Activated T-helper 2 cell treated with anti-CD3 and anti-CD28 coated beads, Interferon-gamma antibody, Interleukin-2, Interleukin-4, amounts not matched to agents 10 μg/mL and 5 μg/mL and 100 μg/mL, durations not matched to agents 14 hours and 24 hours and 36 hours (primary cell): ENCODE measurements around the gene CBFA2T3. TPM values are rescaled to one million over a fixed set of nuclear protein-coding genes. Genes with fewer than 3 reads are reported as not detected.
"Not testable (repeated sequence)": the region's sequence is repeated elsewhere in the genome, so short reads cannot be mapped to it uniquely, and the experiment has no call there.

Experiments used
- DNase-seq: peaks from one replicate; pipeline ENCODE4 v3.0.0; 2021; ENCODE audit warnings: low spot score
- H3K27ac Mint-ChIP-seq: one replicate; pipeline ENCODE4 v1.8.0; 2021; ENCODE audit warnings: mixed read lengths
- H3K27me3 Mint-ChIP-seq: one replicate; pipeline ENCODE4 v1.8.0; 2021; ENCODE audit warnings: low read depth, mixed read lengths
- H3K36me3 Mint-ChIP-seq: one replicate; pipeline ENCODE4 v1.8.0; 2021; ENCODE audit warnings: low read depth, mixed read lengths
- H3K4me1 Mint-ChIP-seq: one replicate; pipeline ENCODE4 v1.8.0; 2021; ENCODE audit warnings: low read depth, mixed read lengths
- H3K4me3 Mint-ChIP-seq: one replicate; pipeline ENCODE4 v1.8.0; 2021; ENCODE audit warnings: low read depth, mild to moderate bottlenecking, moderate library complexity, mixed read lengths
- H3K9me3 Mint-ChIP-seq: one replicate; pipeline ENCODE4 v1.8.0; 2021; ENCODE audit warnings: mixed read lengths
- intact Hi-C: fragments of 100-400 bp; cut with micrococcal nuclease; formaldehyde crosslinking; loops from one replicate; pipeline ENCODE4 v1.15.1; 2023
- total RNA-seq: library from RNA; stranded (reverse); gene quantifications from 2 replicates; pipeline ENCODE4 v1.2.3, GENCODE V29; 2022

Gene CBFA2T3
- total RNA-seq, 1 donor from 2014 or later = 0.30 TPM

DNA sequence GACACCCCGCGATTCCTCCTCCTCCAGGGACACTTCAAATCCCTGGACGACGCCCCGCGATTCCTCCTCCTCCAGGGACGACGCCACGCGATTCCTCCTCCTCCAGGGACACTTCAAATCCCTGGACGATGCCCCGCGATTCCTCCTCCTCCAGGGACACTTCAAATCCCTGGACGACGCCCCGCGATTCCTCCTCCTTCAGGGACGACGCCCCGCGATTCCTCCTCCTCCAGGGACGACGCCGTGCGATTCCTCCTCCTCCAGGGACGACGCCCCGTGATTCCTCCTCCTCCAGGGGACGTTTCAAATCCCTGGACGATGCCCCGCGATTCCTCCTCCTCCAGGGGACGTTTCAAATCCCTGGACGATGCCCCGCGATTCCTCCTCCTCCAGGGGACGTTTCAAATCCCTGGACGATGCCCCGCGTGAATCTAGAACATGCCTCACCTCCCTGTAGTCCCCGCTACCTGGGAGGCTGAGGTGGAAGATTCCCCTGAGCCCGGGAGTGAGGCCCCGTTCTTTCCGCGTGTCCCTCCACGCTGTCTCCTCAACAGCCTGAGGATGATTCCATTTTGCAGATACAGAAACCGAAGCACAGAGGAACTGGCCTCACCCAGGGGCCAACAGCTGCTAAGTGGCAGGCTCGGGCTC is 87.2 kb downstream of the CBFA2T3 start:
- H3K4me1 Mint-ChIP-seq, H3K36me3 Mint-ChIP-seq, H3K27ac Mint-ChIP-seq, H3K27me3 Mint-ChIP-seq, H3K4me3 Mint-ChIP-seq, DNase-seq, intact Hi-C loops, H3K9me3 Mint-ChIP-seq: not testable (repeated sequence)

DNA sequence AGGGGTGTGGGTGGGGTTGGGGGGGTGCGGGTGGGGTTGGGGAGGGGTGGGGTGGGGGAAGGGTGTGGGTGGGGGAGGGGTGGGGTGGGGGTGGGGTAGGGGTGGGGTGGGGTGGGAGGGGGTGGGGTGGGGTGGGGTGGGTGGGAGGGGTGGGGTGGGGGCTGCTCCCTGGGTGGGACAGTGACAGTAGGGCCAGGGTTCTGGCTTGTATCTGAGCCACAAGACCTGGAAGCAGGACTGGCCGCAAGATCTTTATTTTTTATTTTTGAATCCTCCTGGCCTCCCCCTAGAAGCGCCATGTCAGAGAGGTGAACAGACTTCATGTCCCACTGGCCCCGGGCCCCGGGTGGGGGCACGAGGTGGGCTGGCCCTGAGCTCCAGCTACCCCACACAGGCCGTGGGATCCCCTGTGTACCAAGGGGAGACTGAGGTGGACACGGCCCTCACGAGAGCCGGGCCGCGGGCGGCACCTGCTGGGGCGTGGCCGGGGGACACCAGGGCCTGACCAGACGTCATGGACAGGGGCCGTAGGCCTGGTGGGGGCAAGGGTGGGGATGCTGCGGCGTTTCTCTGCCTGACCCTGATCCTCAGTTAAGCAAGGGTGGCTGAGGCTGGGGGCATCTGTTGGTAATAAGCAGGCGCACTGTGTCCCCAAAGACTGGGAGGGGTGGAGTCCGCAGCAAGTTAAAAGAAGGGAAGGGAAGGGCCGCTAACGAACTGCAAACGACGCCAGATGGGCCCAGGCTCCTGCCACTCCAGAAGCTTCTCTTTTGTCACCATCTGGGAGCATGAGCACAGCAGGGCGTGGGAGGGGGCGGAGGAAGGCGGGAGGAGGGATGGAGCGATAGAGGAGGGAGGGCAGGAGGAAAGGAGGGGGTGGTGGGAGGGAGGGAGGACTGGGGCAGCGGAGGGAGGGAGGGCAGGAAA is 88.3 kb downstream of the CBFA2T3 start:
- H3K27ac Mint-ChIP-seq = no peak overlapping the region
- intact Hi-C loops = no loop called here
- no peaks in the 10 kb centered on the region for H3K9me3 Mint-ChIP-seq

GRCh38 chr16:88888057-88888456 is 89.0 kb downstream of the CBFA2T3 start:
- Mint-ChIP-seq H3K27ac (no peak overlapping the region), H3K4me1 (no peaks in the 10 kb centered on the region), H3K36me3 (no peaks in the 10 kb centered on the region), H3K4me3 (no peak overlapping the region), H3K27me3 (no peaks in the 10 kb centered on the region), H3K9me3 (no peaks in the 10 kb centered on the region)
- intact Hi-C loops = no loop called here
- no peak for DNase-seq

More for the DNA sequence above, 88.3 kb downstream of the CBFA2T3 start:
- Mint-ChIP-seq H3K27me3 (no peaks in the 10 kb centered on the region), H3K4me3 (no peak overlapping the region), H3K36me3 (no peaks in the 10 kb centered on the region), H3K4me1 (no peaks in the 10 kb centered on the region)
- no peak for DNase-seq

DNA sequence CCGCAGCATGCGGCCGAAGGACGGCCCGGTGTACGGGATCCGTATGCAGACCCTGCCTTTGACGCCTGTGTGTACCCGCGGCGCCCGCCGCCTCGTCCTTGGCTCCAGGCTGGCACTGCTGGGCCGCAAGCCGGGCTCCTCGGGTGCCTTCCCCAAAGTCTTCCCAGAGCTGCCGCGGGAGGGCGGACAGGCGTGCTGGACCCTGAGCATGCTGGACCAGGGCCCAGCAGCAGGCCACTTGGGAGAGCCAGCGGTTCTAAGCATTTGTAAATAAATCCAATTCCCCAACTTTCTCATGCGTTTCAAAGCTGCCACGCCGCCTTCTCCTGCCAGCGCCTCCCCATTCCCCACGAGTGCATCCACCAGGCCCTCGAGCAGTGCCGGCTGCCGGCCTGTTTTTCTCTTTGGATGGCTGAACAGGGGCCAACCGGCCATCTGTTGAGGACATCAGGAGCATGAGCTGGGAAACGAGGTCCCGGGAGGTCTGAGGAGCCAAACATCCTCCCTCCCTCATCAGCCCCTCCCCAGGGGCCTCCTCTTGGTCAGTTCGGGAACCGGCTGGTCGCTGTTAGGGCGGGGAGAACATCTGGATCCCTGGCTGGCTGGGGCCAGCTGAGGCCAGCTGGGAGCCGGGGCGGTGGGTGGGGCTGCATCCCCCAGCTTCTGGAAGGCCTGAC is 90.0 kb downstream of the CBFA2T3 start:
- no peak overlapping the region for H3K27ac Mint-ChIP-seq
- intact Hi-C loops = no loop called here
- no peaks in the 10 kb centered on the region for H3K27me3 Mint-ChIP-seq
- peaks cover 6% of the 10 kb centered on the region for H3K4me1 Mint-ChIP-seq
- no peaks in the 10 kb centered on the region for H3K36me3 Mint-ChIP-seq
- no peak overlapping the region for H3K4me3 Mint-ChIP-seq
- H3K9me3 Mint-ChIP-seq = no peaks in the 10 kb centered on the region
- no peak for DNase-seq

DNA sequence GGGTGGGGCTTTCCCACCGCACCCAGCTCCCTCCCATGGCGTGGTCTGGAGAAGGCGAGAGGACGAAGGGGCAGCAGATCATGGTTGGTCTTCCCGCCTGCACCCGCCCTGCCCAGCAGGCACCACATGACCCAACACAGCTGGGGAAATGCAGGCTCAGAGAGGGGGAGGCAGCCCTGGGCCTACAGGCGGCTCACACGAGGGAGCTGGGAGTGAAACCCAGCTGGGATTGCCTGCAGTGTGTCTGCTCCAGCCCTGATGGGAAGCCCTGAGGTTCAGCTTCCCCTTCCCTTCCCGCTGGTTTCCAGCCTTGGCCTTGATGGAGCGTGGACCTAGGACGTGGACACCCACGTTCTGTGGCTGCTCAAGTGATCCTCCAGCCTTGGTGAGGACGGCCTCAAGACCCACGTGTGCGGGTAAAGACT is 90.6 kb downstream of the CBFA2T3 start:
- H3K9me3 Mint-ChIP-seq = no peaks in the 10 kb centered on the region
- H3K27ac Mint-ChIP-seq = no peak overlapping the region
- H3K4me3 Mint-ChIP-seq = no peak overlapping the region

DNA sequence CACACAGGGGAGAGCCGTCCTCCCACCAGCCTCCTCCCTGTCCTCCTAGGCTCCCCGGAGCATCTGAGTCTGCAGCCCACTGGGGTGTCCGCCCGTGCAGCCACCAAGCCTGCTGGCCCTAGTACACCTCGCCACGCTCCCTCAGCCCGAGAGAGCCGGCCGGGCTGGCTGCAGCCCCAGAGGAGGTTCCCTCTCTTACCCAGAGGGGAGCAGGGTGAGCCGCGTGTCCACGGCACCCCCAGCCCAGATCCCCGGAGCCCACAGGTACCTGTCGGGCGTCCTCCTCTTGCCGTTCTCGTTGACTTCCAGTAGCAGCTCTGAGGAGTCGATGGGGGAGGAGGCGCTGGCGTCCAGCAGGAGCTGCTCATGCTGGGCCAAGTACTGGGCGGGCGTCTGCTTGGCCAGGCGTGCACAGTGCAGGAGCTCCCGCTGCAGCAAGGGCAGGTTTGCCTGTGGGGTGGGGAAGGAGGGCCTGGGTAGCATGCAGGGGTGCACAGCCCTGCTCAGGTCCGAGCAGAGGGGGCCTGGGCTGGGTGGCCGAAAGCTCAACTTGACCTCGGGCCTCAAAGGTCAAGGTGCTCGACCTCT is 91.2 kb downstream of the CBFA2T3 start:
- no peak for DNase-seq
- intact Hi-C loops = no loop called here
- Mint-ChIP-seq H3K36me3 (no peaks in the 10 kb centered on the region), H3K4me3 (no peak overlapping the region), H3K27me3 (no peaks in the 10 kb centered on the region), H3K9me3 (no peaks in the 10 kb centered on the region), H3K27ac (no peak overlapping the region), H3K4me1 (peaks cover 6% of the 10 kb centered on the region)

More for the DNA sequence above, 90.6 kb downstream of the CBFA2T3 start:
- Mint-ChIP-seq H3K36me3 (no peaks in the 10 kb centered on the region), H3K4me1 (peaks cover 6% of the 10 kb centered on the region), H3K27me3 (no peaks in the 10 kb centered on the region)
- intact Hi-C loops = no loop called here
- no peak for DNase-seq

- Mint-ChIP-seq H3K9me3 (no peaks in the 10 kb centered on the region), H3K4me3 (no peak overlapping the region), H3K27ac (no peak overlapping the region), H3K27me3 (no peaks in the 10 kb centered on the region), H3K36me3 (no peaks in the 10 kb centered on the region), H3K4me1 (peaks cover 6% of the 10 kb centered on the region)
- no peak for DNase-seq
- intact Hi-C loops = no loop called here
Observed at GRCh38 chr16:88884569-88885271, 92.3 kb downstream of the CBFA2T3 start.

GRCh38 chr16:88883946-88884345 is 93.1 kb downstream of the CBFA2T3 start:
- intact Hi-C loops = no loop called here
- H3K36me3 Mint-ChIP-seq = no peaks in the 10 kb centered on the region
- no peak overlapping the region for H3K4me3 Mint-ChIP-seq
- H3K27ac Mint-ChIP-seq = no peak overlapping the region
- DNase-seq = no peak
- no peaks in the 10 kb centered on the region for H3K27me3 Mint-ChIP-seq
- no peaks in the 10 kb centered on the region for H3K9me3 Mint-ChIP-seq
- H3K4me1 Mint-ChIP-seq = peaks cover 6% of the 10 kb centered on the region

- H3K9me3 Mint-ChIP-seq = no peaks in the 10 kb centered on the region
- H3K27me3 Mint-ChIP-seq = no peaks in the 10 kb centered on the region
- H3K27ac Mint-ChIP-seq = no peak overlapping the region
- DNase-seq = no peak
- H3K4me1 Mint-ChIP-seq = peaks cover 6% of the 10 kb centered on the region
- intact Hi-C loops = no loop called here
- H3K36me3 Mint-ChIP-seq = no peaks in the 10 kb centered on the region
- H3K4me3 Mint-ChIP-seq = no peak overlapping the region
Observed at GRCh38 chr16:88883117-88883895, 93.7 kb downstream of the CBFA2T3 start.

DNA sequence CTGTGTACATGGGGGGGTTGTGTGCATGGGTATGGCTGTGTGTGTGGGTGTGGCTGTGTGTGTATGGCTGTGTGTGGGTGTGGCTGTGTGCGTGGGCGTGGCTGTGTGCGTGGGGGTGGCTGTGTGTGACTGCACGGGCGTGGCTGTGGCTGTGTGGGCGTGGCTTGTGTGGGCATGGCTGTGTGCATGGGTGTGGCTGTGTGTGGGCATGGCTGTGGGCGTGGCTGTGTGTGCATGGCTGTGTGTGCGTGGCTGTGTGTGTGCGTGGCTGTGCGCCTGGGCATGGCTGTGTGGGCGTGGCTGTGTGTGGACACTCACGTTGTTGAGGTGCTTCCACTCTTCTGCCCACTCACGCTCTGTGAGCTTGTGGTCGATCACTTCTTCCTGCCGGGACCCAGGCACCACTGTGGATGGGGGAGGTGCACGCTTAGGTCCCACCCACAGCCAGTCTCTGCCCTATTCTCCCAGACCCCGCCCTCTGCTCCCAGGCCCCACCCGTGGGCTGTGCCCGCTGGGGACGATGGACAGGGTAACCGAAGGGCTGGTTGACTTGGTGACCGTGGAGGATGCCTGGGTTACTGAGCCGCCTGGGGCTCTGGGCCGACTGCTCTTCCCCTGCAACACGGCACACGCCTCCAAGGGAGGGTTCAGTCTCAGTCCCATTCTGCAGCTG is 94.5 kb downstream of the CBFA2T3 start:
- Mint-ChIP-seq H3K36me3 (no peaks in the 10 kb centered on the region), H3K4me3 (no peak overlapping the region), H3K27ac (no peak overlapping the region), H3K9me3 (no peaks in the 10 kb centered on the region), H3K27me3 (no peaks in the 10 kb centered on the region), H3K4me1 (peaks cover 6% of the 10 kb centered on the region)
- intact Hi-C loops = no loop called here
- DNase-seq = peak; percentile 15

- Mint-ChIP-seq H3K27ac (no peak overlapping the region), H3K9me3 (no peaks in the 10 kb centered on the region), H3K27me3 (no peaks in the 10 kb centered on the region), H3K4me1 (peaks cover 6% of the 10 kb centered on the region), H3K36me3 (no peaks in the 10 kb centered on the region), H3K4me3 (no peak overlapping the region)
- intact Hi-C loops = no loop called here
- no peak for DNase-seq
Observed at GRCh38 chr16:88881675-88882357, 95.2 kb downstream of the CBFA2T3 start.
